Pancreas (tissue), 10 donors: ENCODE data around the gene CTNNA2. TPM values are rescaled to one million over a fixed set of nuclear protein-coding genes. Genes with fewer than 3 reads are reported as not detected.

Experiments used
- ATAC-seq, 4 donors: fragments of 200-7000 bp; cut with Tn5 transposase; one replicate each; pipeline versions ENCODE4 v1.8.0 to v1.9.1; 2020; ENCODE audit warnings: mild to moderate bottlenecking in 4 of 4, moderate library complexity in 4 of 4
- DNase-seq, 6 donors: peaks; one replicate each; pipeline ENCODE4 v3.0.0-alpha.2; 2020
- FAIRE-seq: peaks from 2 replicates; lab custom pipeline; 2012; peaks lifted over from hg19 to GRCh38; lab: Jason Lieb, UNC
- H3K27ac ChIP-seq, 4 donors: fragments of 200-600 bp; sonication (generic); 1 replicate in 3 of 4; 2 replicates in 1 of 4; pipeline versions ENCODE4 v1.5.0 to v1.8.0; 2020
- H3K27me3 ChIP-seq, 4 donors: fragments of 200-600 bp; one replicate each; pipeline ENCODE4 v1.8.0; 2021
- H3K36me3 ChIP-seq, 3 donors: fragments of 200-600 bp; sonication (generic) in 1 of 3; one replicate each; pipeline versions ENCODE4 v1.5.0 to v1.8.0; 2020 to 2021
- H3K4me1 ChIP-seq, 3 donors: fragments of 200-600 bp; one replicate each; pipeline ENCODE4 v1.8.0; 2021
- H3K4me3 ChIP-seq, 4 donors: fragments of 200-600 bp; sonication (generic) in 2 of 4; one replicate each; pipeline versions ENCODE4 v1.5.0 to v1.8.0; 2020 to 2021
- H3K9me3 ChIP-seq, 4 donors: fragments of 200-600 bp; one replicate each; pipeline ENCODE4 v1.8.0; 2021
- WGBS, 2 donors: extraction: QIAGEN DNeasy Blood & Tissue Kit; methylation state at CpG; one replicate each; pipeline ENCODE4 v1.1.7; 2013; 5-methylcytosine and 5-hydroxymethylcytosine counted together
- intact Hi-C, 3 donors: fragments of 100-400 bp; cut with DNase I; formaldehyde crosslinking; loops; one replicate each; pipeline versions ENCODE4 v1.11.1 to v1.14.2; 2022
- polyA plus RNA-seq, 2 donors: library from polyadenylated mRNA; stranded (reverse); fragments of 200-250 nt; gene quantifications; one replicate each; pipeline ENCODE4 v1.2.3, GENCODE V29; 2013
- total RNA-seq, 6 donors: library from RNA; stranded (reverse); fragmentation: NEBNext Ultra II Directional in 4 of 6; extraction: Animal tissue kit (Norgen Biotek cat#: 25700) in 4 of 6; gene quantifications; one replicate each; pipeline versions ENCODE4 v1.2.1 to v1.2.4, GENCODE V29; 2021 to 2023
- TF ChIP-seq, protein P1 (sequence below), 4 donors: fragments of 200-600 bp; sonication (generic) in 3 of 4; IDR thresholded peaks; one replicate each; pipeline versions ENCODE4 v1.5.0 to v1.8.0; 2021; ENCODE audit warnings: antibody characterized with exemption in 4 of 4
- donor health status: healthy with polysubstance abuse.
- donor health status: DM: no; HTN: no; CAD: no; lungs with moderate emphysema.
- donor health status: DM: no; HTN: no; CAD: no.
- donor health status: control.
- donor health status: control.
- donor health status: Bipolar disorder and iron deficiency.
- donor health status: DM: yes; HTN: yes; CAD: no.
- donor health status: DM: no; HTN: no; CAD: no.
- donor health status: DM: no; HTN: no; CAD: no.
- donor health status: DM: yes; HTN: yes; CAD: no.

Gene CTNNA2
- total and polyA plus RNA-seq, 8 donors = 0.25 to 12.1 (median 2.1) TPM

DNA sequence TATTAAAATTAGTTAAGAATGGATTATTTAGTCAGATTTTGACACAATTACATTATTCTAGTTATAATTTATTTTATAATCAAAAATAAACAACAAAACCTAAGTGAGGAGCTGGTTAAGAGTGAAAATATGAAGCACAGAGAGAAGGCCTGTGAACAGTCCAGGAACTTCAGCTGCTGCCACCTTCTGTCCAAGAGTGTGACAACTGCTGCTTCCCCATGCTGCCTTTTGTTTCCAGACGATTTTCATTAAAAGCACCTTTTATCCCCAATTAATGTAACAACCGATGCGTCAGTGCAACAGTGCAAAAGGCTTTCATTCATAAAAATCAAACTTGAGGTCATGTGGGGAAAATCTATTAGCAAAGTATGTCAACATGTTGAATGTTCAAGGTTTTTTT lies 363.6 kb downstream of the CTNNA2 start:
- intact Hi-C loops = no loop called here
- DNase-seq = no peak
- 15 to 20% methylated on average over 3 of the region's 3 CpGs for WGBS, 2 donors

DNA sequence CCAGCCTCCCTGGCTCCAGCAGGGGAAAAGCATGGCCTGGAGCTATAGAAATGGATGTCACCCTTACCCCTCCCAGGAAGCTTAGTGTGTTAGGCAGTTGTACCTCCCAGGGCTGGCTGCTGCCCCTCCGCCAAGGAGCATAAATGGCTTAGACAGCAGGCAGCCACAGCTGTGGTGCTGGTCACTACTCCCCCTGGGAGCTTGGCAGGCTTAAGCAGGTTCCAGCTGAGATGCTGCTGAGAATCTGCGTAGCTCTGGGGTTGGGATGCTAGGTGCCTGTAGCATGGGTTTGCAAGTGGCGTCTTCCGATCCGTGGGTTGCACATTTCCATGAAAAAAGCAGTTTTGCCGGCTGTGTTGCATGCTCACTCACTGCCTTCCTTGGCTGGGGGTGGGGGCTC lies 369.7 kb downstream of the CTNNA2 start:
- TF ChIP-seq, protein P1, sequence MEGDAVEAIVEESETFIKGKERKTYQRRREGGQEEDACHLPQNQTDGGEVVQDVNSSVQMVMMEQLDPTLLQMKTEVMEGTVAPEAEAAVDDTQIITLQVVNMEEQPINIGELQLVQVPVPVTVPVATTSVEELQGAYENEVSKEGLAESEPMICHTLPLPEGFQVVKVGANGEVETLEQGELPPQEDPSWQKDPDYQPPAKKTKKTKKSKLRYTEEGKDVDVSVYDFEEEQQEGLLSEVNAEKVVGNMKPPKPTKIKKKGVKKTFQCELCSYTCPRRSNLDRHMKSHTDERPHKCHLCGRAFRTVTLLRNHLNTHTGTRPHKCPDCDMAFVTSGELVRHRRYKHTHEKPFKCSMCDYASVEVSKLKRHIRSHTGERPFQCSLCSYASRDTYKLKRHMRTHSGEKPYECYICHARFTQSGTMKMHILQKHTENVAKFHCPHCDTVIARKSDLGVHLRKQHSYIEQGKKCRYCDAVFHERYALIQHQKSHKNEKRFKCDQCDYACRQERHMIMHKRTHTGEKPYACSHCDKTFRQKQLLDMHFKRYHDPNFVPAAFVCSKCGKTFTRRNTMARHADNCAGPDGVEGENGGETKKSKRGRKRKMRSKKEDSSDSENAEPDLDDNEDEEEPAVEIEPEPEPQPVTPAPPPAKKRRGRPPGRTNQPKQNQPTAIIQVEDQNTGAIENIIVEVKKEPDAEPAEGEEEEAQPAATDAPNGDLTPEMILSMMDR (IDR thresholded peaks at IDR 0.05) = no peak
- 88 to 92% methylated on average over 6 of the region's 6 CpGs for WGBS, 2 donors
- ATAC-seq (no peak), FAIRE-seq (no peak), DNase-seq (no peak)
- Histone ChIP-seq H3K27me3 (no peaks in the 10 kb centered on the region), H3K27ac (no peak overlapping the region), H3K36me3 (no peaks in the 10 kb centered on the region), H3K4me3 (no peak overlapping the region), H3K9me3 (no peaks in the 10 kb centered on the region), H3K4me1 (no peaks in the 10 kb centered on the region)
- intact Hi-C loops = loop anchor here in 1 of 3 donors (10.0 kb wide), 1 partner anchor 758 kb away; the partner anchor contains the start of gene REG1A

More for the DNA sequence above, 363.6 kb downstream of the CTNNA2 start:
- no peak for FAIRE-seq
- H3K4me3 ChIP-seq = no peak overlapping the region
- H3K36me3 ChIP-seq = no peaks in the 10 kb centered on the region
- no peaks in the 10 kb centered on the region for H3K9me3 ChIP-seq
- H3K27me3 ChIP-seq = no peaks in the 10 kb centered on the region
- peak in 3 of 4 donors; percentile 64 to 72 (median 65) for ATAC-seq
- no peaks in the 10 kb centered on the region for H3K4me1 ChIP-seq
- TF ChIP-seq, protein P1 (IDR thresholded peaks at IDR 0.05) = peak in 1 of 4 donors; percentile 8
- no peak overlapping the region for H3K27ac ChIP-seq

DNA sequence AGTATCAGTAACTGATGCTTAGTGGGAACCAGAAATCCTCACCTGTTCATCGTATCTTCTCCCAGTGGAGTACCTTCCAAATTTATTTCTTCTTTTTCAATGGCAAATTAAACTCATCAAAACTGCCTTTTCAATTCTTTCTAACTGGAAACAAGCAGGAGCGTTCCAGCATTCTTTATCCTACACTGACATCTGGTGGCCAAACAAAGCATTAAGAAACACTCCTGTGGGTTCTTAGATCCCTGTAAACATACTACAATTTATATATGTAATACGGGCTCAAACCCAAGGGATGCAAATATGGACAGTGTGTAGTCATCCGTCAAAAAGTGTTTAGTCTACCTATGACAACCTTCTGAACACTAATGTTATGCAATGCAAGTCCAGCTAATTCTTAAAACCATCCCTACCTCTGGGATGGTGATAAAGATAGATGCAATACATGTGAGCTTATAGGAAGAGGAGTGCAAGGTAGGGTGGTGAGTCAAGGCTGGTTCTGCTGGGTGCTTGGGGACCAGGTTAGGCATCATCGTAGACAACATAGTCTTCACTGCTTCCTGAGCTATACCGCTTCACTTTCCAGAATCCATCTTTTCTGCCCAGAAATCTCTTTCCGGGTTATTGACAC lies 375.0 kb downstream of the CTNNA2 start:
- DNase-seq (peak in 2 of 6 donors; percentile 26 to 48), ATAC-seq (peak; percentile 55 to 84 (median 78)), FAIRE-seq (no peak)
- no peaks in the 10 kb centered on the region for H3K9me3 ChIP-seq
- no peak overlapping the region for H3K4me3 ChIP-seq
- H3K27me3 ChIP-seq = no peaks in the 10 kb centered on the region
- H3K4me1 ChIP-seq = peaks cover 6 to 14% (median 14%) of the 10 kb centered on the region in 3 donors
- H3K27ac ChIP-seq = no peak overlapping the region
- H3K36me3 ChIP-seq = no peaks in the 10 kb centered on the region
- WGBS, 2 donors = 29 to 35% methylated on average over 7 of the region's 7 CpGs
- intact Hi-C loops = loop anchor here in 1 of 3 donors (10.0 kb wide), 1 partner anchor 763 kb away; the partner anchor contains the start of gene REG1A
- TF ChIP-seq, protein P1 (IDR thresholded peaks at IDR 0.05) = peak; percentile 21 to 62 (median 54)

DNA sequence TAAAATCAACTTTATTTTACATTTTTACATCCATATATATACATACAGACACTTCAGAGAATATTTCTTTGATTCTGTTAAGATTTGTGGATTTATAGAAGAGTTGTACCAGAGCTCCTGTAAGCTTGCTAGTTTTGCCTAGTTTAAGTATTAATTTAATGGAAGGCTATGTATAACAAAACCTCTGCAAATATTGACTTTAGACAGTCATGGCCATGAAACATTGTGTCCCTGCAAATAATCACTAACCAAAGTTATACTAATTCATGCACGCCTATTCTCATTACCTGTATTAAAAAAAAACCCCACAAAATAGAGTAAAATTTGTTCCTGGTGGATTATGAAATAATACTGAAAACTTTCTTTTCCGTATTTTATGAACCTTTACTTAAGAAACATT lies 379.3 kb downstream of the CTNNA2 start:
- intact Hi-C loops = no loop called here
- ATAC-seq (peak; percentile 82 to 95 (median 88)), DNase-seq (no peak), FAIRE-seq (no peak)
- TF ChIP-seq, protein P1 (IDR thresholded peaks at IDR 0.05) = no peak
- Histone ChIP-seq H3K4me1 (peaks cover 6 to 19% (median 14%) of the 10 kb centered on the region in 3 donors), H3K27ac (peak overlapping the region in 1 of 4 donors; percentile 34), H3K36me3 (no peaks in the 10 kb centered on the region), H3K4me3 (no peak overlapping the region), H3K9me3 (no peaks in the 10 kb centered on the region), H3K27me3 (no peaks in the 10 kb centered on the region)
- 25 to 29% methylated on average over 2 of the region's 2 CpGs for WGBS, 2 donors

DNA sequence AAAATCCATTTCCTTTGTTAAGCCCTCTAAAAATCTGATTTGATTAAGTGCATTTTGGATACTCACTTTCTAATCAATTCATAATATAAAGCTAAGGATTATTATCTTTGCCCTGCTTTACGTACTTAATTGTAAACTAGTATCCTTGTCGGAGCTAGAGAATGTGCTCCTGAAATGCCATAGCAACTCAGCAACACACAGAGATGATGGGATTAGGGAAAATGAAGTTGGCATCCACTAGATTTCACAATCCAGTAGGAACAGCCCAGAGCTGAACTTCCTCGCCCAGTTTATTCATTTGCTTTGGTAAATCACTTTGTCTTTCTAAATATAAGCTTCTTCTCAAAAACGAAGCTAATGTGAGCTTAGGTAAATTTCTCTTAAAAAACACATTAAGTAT lies 386.3 kb downstream of the CTNNA2 start:
- FAIRE-seq (no peak), DNase-seq (no peak), ATAC-seq (no peak)
- intact Hi-C loops = no loop called here
- 64 to 71% methylated on average over 4 of the region's 4 CpGs for WGBS, 2 donors
- Histone ChIP-seq H3K9me3 (no peaks in the 10 kb centered on the region), H3K27ac (no peak overlapping the region), H3K36me3 (no peaks in the 10 kb centered on the region), H3K4me3 (no peak overlapping the region), H3K27me3 (no peaks in the 10 kb centered on the region), H3K4me1 (no peaks in the 10 kb centered on the region)
- TF ChIP-seq, protein P1 (IDR thresholded peaks at IDR 0.05) = no peak
